Testis (tissue), 2 donors: ENCODE measurements around the gene RPL29.

Source experiments
- POLR2A ChIP-seq: fragments of 450-650 bp; IDR thresholded peaks from one replicate; pipeline ENCODE4 v1.6.1; 2017; ENCODE audit warnings: antibody characterized with exemption, mild to moderate bottlenecking, moderate library complexity
- TF ChIP-seq, protein P1 (sequence below), 3 experiments: fragments of 450-650 bp in 2 of 3; fragments of 200-600 bp in 1 of 3; sonication (generic) in 1 of 3; IDR thresholded peaks; one replicate each; pipeline ENCODE4 v1.5.1; 2016 to 2019; ENCODE audit warnings: antibody characterized with exemption in 3 of 3, mild to moderate bottlenecking in 2 of 3, moderate library complexity in 1 of 3

GRCh38 chr3:52034212-52034611, 38.5 kb upstream of the RPL29 start:
- TF ChIP-seq POLR2A, result no peak
- TF ChIP-seq, protein P1, sequence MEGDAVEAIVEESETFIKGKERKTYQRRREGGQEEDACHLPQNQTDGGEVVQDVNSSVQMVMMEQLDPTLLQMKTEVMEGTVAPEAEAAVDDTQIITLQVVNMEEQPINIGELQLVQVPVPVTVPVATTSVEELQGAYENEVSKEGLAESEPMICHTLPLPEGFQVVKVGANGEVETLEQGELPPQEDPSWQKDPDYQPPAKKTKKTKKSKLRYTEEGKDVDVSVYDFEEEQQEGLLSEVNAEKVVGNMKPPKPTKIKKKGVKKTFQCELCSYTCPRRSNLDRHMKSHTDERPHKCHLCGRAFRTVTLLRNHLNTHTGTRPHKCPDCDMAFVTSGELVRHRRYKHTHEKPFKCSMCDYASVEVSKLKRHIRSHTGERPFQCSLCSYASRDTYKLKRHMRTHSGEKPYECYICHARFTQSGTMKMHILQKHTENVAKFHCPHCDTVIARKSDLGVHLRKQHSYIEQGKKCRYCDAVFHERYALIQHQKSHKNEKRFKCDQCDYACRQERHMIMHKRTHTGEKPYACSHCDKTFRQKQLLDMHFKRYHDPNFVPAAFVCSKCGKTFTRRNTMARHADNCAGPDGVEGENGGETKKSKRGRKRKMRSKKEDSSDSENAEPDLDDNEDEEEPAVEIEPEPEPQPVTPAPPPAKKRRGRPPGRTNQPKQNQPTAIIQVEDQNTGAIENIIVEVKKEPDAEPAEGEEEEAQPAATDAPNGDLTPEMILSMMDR (IDR thresholded peaks at IDR 0.05), result no peak
